K562 (cell line): ENCODE results near the gene ABCA13. TPM values are rescaled to one million over a fixed set of nuclear protein-coding genes. Genes with fewer than 3 reads are reported as not detected.

Experiments
- ATAC-seq: fragments of 200-7000 bp; cut with Tn5 transposase; 3 replicates; pipeline ENCODE4 v1.9.1; 2020; ENCODE audit warnings: moderate library complexity
- BruUV-seq: library from RNA; stranded (reverse); fragments of 400-500 nt; replicated peaks from 2 replicates; lab custom pipeline; 2021; lab: Mats Ljungman, UMichigan
- CTCF ChIA-PET: fragments of 300-600 bp; formaldehyde crosslinking; extraction: SDS; loops from one replicate; lab custom pipeline; 2021; ENCODE audit warnings: low intra/inter-chr PET ratio; lab: Yijun Ruan, JAX
- POLR2A ChIA-PET: fragments of 300-600, 350-650 bp; sonication (Branson Sonifier 250); formaldehyde crosslinking; extraction: SDS; loops from one replicate; lab custom pipeline; 2021; ENCODE audit warnings: antibody characterized with exemption, inconsistent platforms; lab: Yijun Ruan, JAX
- DNase-seq, 4 experiments: peaks; one replicate each; pipeline versions ENCODE4 v3.0.0 to v3.0.0-alpha.2; 2011 to 2018; ENCODE audit warnings: low spot score in 3 of 4, mixed read lengths in 3 of 4; ENCODE audit errors: extremely low read depth in 1 of 4
- FAIRE-seq: peaks from 2 replicates; lab custom pipeline; 2011; peaks lifted over from hg19 to GRCh38; lab: Jason Lieb, UNC
- H2AFZ ChIP-seq: 2 replicates; pipeline ENCODE4 v1.6.0; 2011; ENCODE audit warnings: low read depth, low read length, control low read depth, inconsistent platforms
- H3K27ac ChIP-seq: fragments of 200-600 bp; 3 replicates; pipeline ENCODE4 v1.8.0; 2011; ENCODE audit warnings: low read depth, mild to moderate bottlenecking, control low read depth, inconsistent platforms, low read length, moderate library complexity, mixed read lengths; ENCODE audit errors: extremely low read depth
- H3K27me3 ChIP-seq, 2 experiments: fragments of 300-600 bp in 1 of 2; 2 replicates in 1 of 2; 3 replicates in 1 of 2; pipeline versions ENCODE4 v1.6.0 to v1.8.0; 2011; ENCODE audit warnings: inconsistent platforms in 2 of 2, low read length in 2 of 2, mild to moderate bottlenecking in 1 of 2, mixed read lengths in 1 of 2, moderate library complexity in 1 of 2; ENCODE audit not compliant: control insufficient read depth in 2 of 2, insufficient read depth in 2 of 2
- H3K36me3 ChIP-seq: fragments of 300-600 bp; 3 replicates; pipeline ENCODE4 v1.8.0; 2011; ENCODE audit warnings: mild to moderate bottlenecking, low read length, inconsistent platforms; ENCODE audit not compliant: control insufficient read depth, insufficient read depth
- H3K4me1 ChIP-seq, 2 experiments: fragments of 200-600 bp in 1 of 2; replicated peaks in 1 of 2; 2 replicates in 1 of 2; 3 replicates in 1 of 2; pipeline versions ENCODE4 v1.5.1 to v1.8.0; 2011; ENCODE audit warnings: inconsistent platforms in 2 of 2, low read length in 2 of 2, mild to moderate bottlenecking in 1 of 2, mixed read lengths in 1 of 2, moderate library complexity in 1 of 2; ENCODE audit not compliant: control insufficient read depth in 2 of 2, insufficient read depth in 2 of 2
- H3K4me2 ChIP-seq: 2 replicates; pipeline ENCODE4 v1.6.1; 2011; ENCODE audit warnings: low read length, control low read depth, inconsistent platforms, mixed read lengths; ENCODE audit not compliant: insufficient read depth
- H3K4me3 ChIP-seq: fragments of 200-600 bp; sonication (generic), shearing (Covaris generic); 2 replicates; pipeline ENCODE4 v1.5.1; 2016; ENCODE audit warnings: control low read depth, inconsistent platforms
- H3K79me2 ChIP-seq: fragments of 200-600 bp; 3 replicates; pipeline ENCODE4 v1.8.0; 2011; ENCODE audit warnings: low read length, inconsistent platforms; ENCODE audit not compliant: control insufficient read depth, insufficient read depth
- H3K9ac ChIP-seq, 2 experiments: 2 replicates each; pipeline versions ENCODE4 v1.6.0 to v1.6.1; 2011; ENCODE audit warnings: low read depth in 2 of 2, low read length in 2 of 2, control low read depth in 1 of 2, inconsistent platforms in 1 of 2, mild to moderate bottlenecking in 1 of 2, mixed read lengths in 1 of 2; ENCODE audit not compliant: insufficient read depth in 1 of 2
- H3K9me1 ChIP-seq: one replicate; pipeline ENCODE4 v1.6.0; 2011; ENCODE audit warnings: inconsistent platforms, mild to moderate bottlenecking, low read length, moderate library complexity; ENCODE audit not compliant: control insufficient read depth, insufficient read depth
- H3K9me3 ChIP-seq: replicated peaks from 2 replicates; pipeline ENCODE4 v1.5.1; 2011; ENCODE audit warnings: low read depth, low read length, inconsistent platforms; ENCODE audit not compliant: control insufficient read depth, insufficient read depth
- H4K20me1 ChIP-seq: replicated peaks from 2 replicates; pipeline ENCODE4 v1.6.1; 2011; ENCODE audit warnings: low read length, inconsistent platforms, mixed read lengths; ENCODE audit not compliant: control insufficient read depth, insufficient read depth
- DIDO1 ChIP-seq: fragments of 450-650 bp; IDR thresholded peaks from 2 replicates; pipeline ENCODE4 v1.6.1; 2016; ENCODE audit warnings: low read depth, missing biosample characterization, missing genetic modification characterization
- PTRF ChIP-seq: fragments of 450-650 bp; IDR thresholded peaks from 2 replicates; pipeline ENCODE4 v1.6.1; 2016; ENCODE audit warnings: mild to moderate bottlenecking, missing genetic modification characterization, missing compliant biosample characterization
- ZNF140 ChIP-seq: fragments of 250-450 bp; sonication (Bioruptor Pico); IDR thresholded peaks from 2 replicates; pipeline ENCODE4 v1.8.0; 2021; ENCODE audit warnings: moderate library complexity, mild to moderate bottlenecking, inconsistent platforms
- ZNF316 ChIP-seq: fragments of 450-650 bp; IDR thresholded peaks from 2 replicates; pipeline ENCODE4 v1.6.1; 2016
- WGBS: fragments of 100-300 bp; shearing (Covaris generic); methylation state at CpG from one replicate; pipeline ENCODE4 v1.1.6; 2016; ENCODE audit warnings: low coverage, mixed read lengths; ENCODE audit not compliant: insufficient coverage; ENCODE audit errors: missing lambda C conversion rate; 5-methylcytosine and 5-hydroxymethylcytosine counted together
- in situ Hi-C: fragments of 300-500 bp; cut with MboI; formaldehyde crosslinking; loops from 4 replicates; pipeline ENCODE4 v1.15.0; 2018; ENCODE audit warnings: inconsistent platforms, mixed read lengths
- intact Hi-C: fragments of 100-400 bp; cut with micrococcal nuclease; formaldehyde crosslinking; loops from 2 replicates; pipeline ENCODE4 v1.14.2; 2022
- polyA plus RNA-seq, 8 experiments: library from polyadenylated mRNA; depleted of rRNA in 4 of 8; stranded (reverse) in 5 of 8; unstranded in 3 of 8; fragments of >200 nt; fragmentation: Nextera tagmentation in 2 of 8; fragmentation: Illumina TruSeq in 1 of 8; extraction: Ambion mirVana in 2 of 8; extraction: Trizol in 1 of 8; gene quantifications; 2 replicates each; pipeline versions ENCODE4 v1.2.1 to v1.2.3, GENCODE V29; 2011 to 2014; ENCODE audit warnings: inconsistent platforms in 1 of 8, missing spikeins in 1 of 8
- total RNA-seq, 7 experiments: library from RNA; depleted of rRNA in 6 of 7; stranded (reverse); fragments of >200 nt in 6 of 7; fragmentation: Illumina TruSeq in 2 of 7; extraction: Trizol in 2 of 7; gene quantifications; 2 replicates each; pipeline versions ENCODE4 v1.2.1 to v1.2.3, GENCODE V29; 2011 to 2021; ENCODE audit warnings: low replicate concordance in 1 of 7
- TF ChIP-seq, protein P1 (sequence below): fragments of 450-650 bp; IDR thresholded peaks from 2 replicates; pipeline ENCODE4 v1.6.1; 2016
- TF ChIP-seq, protein P2 (sequence below): fragments of 450-650 bp; formaldehyde crosslinking; IDR thresholded peaks from 2 replicates; pipeline ENCODE4 v1.4.0; 2020; ENCODE audit warnings: mild to moderate bottlenecking, moderate library complexity
- TF ChIP-seq, protein P3 (sequence below), 2 experiments: IDR thresholded peaks in 1 of 2; conservative IDR thresholded peaks in 1 of 2; 2 replicates each; pipeline ENCODE4 v1.6.1; 2016; ENCODE audit warnings: low read depth in 2 of 2, mild to moderate bottlenecking in 1 of 2, missing compliant biosample characterization in 1 of 2, missing genetic modification characterization in 1 of 2, moderate library complexity in 1 of 2

Gene ABCA13
- total and polyA plus RNA-seq, 9 of the 15 experiments (the other 6 are each of a cell fraction or from before 2014, with no cell fraction given): 0.14 to 1.5 (median 0.38) TPM

DNA sequence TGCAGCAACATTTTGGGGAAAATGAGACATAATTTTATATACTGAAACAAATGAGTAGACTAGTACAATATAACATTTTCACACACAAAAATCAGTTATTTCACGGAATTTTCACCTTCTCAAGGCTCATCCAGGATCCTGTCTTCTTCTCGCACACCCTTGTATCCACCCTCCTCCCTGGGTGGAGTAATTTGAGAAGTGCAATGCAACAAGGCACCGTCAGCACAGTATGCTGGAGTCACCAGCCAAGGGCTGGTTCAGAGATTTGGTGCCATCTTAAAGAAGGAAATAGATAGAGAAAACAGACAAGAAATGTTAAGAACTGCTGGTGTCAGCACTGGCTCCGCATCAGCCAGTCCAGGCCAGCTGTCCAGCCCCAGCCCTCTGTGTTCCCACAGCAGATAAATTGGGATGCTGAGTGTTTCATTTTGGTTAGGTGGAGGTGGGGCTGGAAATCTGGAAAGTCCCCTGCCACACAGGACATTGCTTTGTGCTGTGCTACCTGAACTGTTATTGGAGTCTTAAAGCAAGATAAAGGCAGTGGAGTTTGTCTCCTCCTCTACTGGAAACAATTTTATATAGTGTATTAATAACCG lies 176.1 kb downstream of the ABCA13 start:
- intact Hi-C loops (no loop called here), in situ Hi-C loops (no loop called here)
- no peak overlapping the region for H3K27ac ChIP-seq
- CTCF ChIA-PET: no interaction called here
- DNase-seq (no peak), FAIRE-seq (no peak), ATAC-seq (no peak)
- H3K79me2 ChIP-seq: no peaks in the 10 kb centered on the region
- H3K27me3 ChIP-seq: no peaks in the 10 kb centered on the region
- H3K4me1 ChIP-seq: no peaks in the 10 kb centered on the region
- H3K9me3 ChIP-seq: no peaks in the 10 kb centered on the region
- POLR2A ChIA-PET: no interaction called here
- H4K20me1 ChIP-seq: no peaks in the 10 kb centered on the region
- no TSS peak for BruUV-seq
- no peak overlapping the region for H3K4me3 ChIP-seq
- no peak overlapping the region for H3K4me2 ChIP-seq
- no peak overlapping the region for H3K9ac ChIP-seq
- no peaks in the 10 kb centered on the region for H3K36me3 ChIP-seq
- no peaks in the 10 kb centered on the region for H3K9me1 ChIP-seq
- WGBS: 2% methylated on average over 5 of the region's 5 CpGs
- no peak overlapping the region for H2AFZ ChIP-seq
- TF ChIP-seq, protein P1, sequence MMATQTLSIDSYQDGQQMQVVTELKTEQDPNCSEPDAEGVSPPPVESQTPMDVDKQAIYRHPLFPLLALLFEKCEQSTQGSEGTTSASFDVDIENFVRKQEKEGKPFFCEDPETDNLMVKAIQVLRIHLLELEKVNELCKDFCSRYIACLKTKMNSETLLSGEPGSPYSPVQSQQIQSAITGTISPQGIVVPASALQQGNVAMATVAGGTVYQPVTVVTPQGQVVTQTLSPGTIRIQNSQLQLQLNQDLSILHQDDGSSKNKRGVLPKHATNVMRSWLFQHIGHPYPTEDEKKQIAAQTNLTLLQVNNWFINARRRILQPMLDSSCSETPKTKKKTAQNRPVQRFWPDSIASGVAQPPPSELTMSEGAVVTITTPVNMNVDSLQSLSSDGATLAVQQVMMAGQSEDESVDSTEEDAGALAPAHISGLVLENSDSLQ: no peak
- TF ChIP-seq ZNF316: no peak
- TF ChIP-seq ZNF140 (CRISPR knock-in tag): no peak
- TF ChIP-seq DIDO1 (tag): no peak
- TF ChIP-seq, protein P2, sequence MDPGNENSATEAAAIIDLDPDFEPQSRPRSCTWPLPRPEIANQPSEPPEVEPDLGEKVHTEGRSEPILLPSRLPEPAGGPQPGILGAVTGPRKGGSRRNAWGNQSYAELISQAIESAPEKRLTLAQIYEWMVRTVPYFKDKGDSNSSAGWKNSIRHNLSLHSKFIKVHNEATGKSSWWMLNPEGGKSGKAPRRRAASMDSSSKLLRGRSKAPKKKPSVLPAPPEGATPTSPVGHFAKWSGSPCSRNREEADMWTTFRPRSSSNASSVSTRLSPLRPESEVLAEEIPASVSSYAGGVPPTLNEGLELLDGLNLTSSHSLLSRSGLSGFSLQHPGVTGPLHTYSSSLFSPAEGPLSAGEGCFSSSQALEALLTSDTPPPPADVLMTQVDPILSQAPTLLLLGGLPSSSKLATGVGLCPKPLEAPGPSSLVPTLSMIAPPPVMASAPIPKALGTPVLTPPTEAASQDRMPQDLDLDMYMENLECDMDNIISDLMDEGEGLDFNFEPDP: no peak
- no peak for TF ChIP-seq PTRF (tag)
- TF ChIP-seq, protein P3, sequence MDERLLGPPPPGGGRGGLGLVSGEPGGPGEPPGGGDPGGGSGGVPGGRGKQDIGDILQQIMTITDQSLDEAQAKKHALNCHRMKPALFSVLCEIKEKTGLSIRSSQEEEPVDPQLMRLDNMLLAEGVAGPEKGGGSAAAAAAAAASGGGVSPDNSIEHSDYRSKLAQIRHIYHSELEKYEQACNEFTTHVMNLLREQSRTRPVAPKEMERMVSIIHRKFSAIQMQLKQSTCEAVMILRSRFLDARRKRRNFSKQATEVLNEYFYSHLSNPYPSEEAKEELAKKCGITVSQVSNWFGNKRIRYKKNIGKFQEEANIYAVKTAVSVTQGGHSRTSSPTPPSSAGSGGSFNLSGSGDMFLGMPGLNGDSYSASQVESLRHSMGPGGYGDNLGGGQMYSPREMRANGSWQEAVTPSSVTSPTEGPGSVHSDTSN (CRISPR knock-in tag; IDR thresholded peaks at IDR 0.05; ENCODE audit: low read depth): no peak
- TF ChIP-seq, protein P3 (tag; conservative IDR thresholded peaks at IDR 0.05; ENCODE audit: low read depth): no peak
